Head of caudate nucleus (tissue), 42 donors: ENCODE results near the gene ZCCHC7.
A peak's percentile ranks its signal among the peaks of the same experiment; 100 is the strongest.

Source experiments
- DNase-seq, 42 donors: peaks; one replicate each; pipeline versions ENCODE4 v3.0.0 to v3.0.0-alpha.2; 2020 to 2021; ENCODE audit warnings: mixed read lengths in 7 of 42
- intact Hi-C: fragments of 100-400 bp; cut with DNase I; formaldehyde crosslinking; loops from one replicate; pipeline ENCODE4 v1.15.0; 2022

Gene ZCCHC7

GRCh38 chr9:37238122-37238521 is 117.7 kb downstream of the ZCCHC7 start:
- intact Hi-C loops = no loop called here
- DNase-seq = no peak

- intact Hi-C loops = no loop called here
- DNase-seq = no peak
Observed at GRCh38 chr9:37239224-37239859, 119.0 kb downstream of the ZCCHC7 start.

GRCh38 chr9:37239921-37240320 is 119.5 kb downstream of the ZCCHC7 start:
- no peak for DNase-seq
- intact Hi-C loops = no loop called here

GRCh38 chr9:37241340-37241739 is 121.0 kb downstream of the ZCCHC7 start:
- DNase-seq = no peak
- intact Hi-C loops = no loop called here

GRCh38 chr9:37242089-37242488 is 121.7 kb downstream of the ZCCHC7 start:
- no peak for DNase-seq
- intact Hi-C loops = no loop called here

GRCh38 chr9:37243588-37244345 is 123.4 kb downstream of the ZCCHC7 start:
- DNase-seq = no peak
- intact Hi-C loops = no loop called here

GRCh38 chr9:37246826-37247225 is 126.5 kb downstream of the ZCCHC7 start:
- DNase-seq = no peak
- intact Hi-C loops = no loop called here

- no peak for DNase-seq
- intact Hi-C loops = no loop called here
Observed at GRCh38 chr9:37248651-37249163, 128.3 kb downstream of the ZCCHC7 start.

- intact Hi-C loops = no loop called here
- no peak for DNase-seq
Observed at GRCh38 chr9:37251452-37251851, 131.1 kb downstream of the ZCCHC7 start.

- intact Hi-C loops = no loop called here
- DNase-seq = no peak
Observed at GRCh38 chr9:37253377-37253937, 133.1 kb downstream of the ZCCHC7 start.

GRCh38 chr9:37255187-37255586 is 134.8 kb downstream of the ZCCHC7 start:
- intact Hi-C loops = no loop called here
- DNase-seq = no peak

- DNase-seq = no peak
- intact Hi-C loops = no loop called here
Observed at GRCh38 chr9:37255944-37256862, 135.8 kb downstream of the ZCCHC7 start.

- no peak for DNase-seq
Observed at GRCh38 chr9:37259951-37260350, 139.6 kb downstream of the ZCCHC7 start.

GRCh38 chr9:37262410-37262809 is 142.0 kb downstream of the ZCCHC7 start:
- intact Hi-C loops = no loop called here
- peak in 29 of 42 donors; percentile 4 to 68 (median 31) for DNase-seq

More at GRCh38 chr9:37259951-37260350, 139.6 kb downstream of the ZCCHC7 start:
- intact Hi-C loops = no loop called here

GRCh38 chr9:37264539-37264938 is 144.2 kb downstream of the ZCCHC7 start:
- intact Hi-C loops = no loop called here
- no peak for DNase-seq

- DNase-seq = no peak
- intact Hi-C loops = no loop called here
Observed at GRCh38 chr9:37266630-37267029, 146.3 kb downstream of the ZCCHC7 start.

GRCh38 chr9:37269221-37269620 is 148.8 kb downstream of the ZCCHC7 start:
- no peak for DNase-seq
- intact Hi-C loops = no loop called here

- no peak for DNase-seq
- intact Hi-C loops = no loop called here
Observed at GRCh38 chr9:37271679-37272078, 151.3 kb downstream of the ZCCHC7 start.

- DNase-seq = no peak
- intact Hi-C loops = no loop called here
Observed at GRCh38 chr9:37273595-37273994, 153.2 kb downstream of the ZCCHC7 start.
